GM19351 (cell line): ENCODE data around the gene CACNA1B.
"Not testable (repeated sequence)": the region's sequence is repeated elsewhere in the genome, so short reads cannot be mapped to it uniquely, and the experiment has no call there.

Experiments used
- ATAC-seq: cut with Tn5 transposase; IDR thresholded peaks from one replicate; pipeline ENCODE4 v1.9.1; 2021; ENCODE audit warnings: mild to moderate bottlenecking, moderate library complexity; ENCODE audit not compliant: unreplicated experiment

CACNA1B gene

GRCh38 chr9:137885121-137885520 is 7.5 kb downstream of the CACNA1B start:
- ATAC-seq: not testable (repeated sequence)

GRCh38 chr9:137888621-137889020 is 11.0 kb downstream of the CACNA1B start:
- not testable (repeated sequence) for ATAC-seq

GRCh38 chr9:137889966-137890365 is 12.4 kb downstream of the CACNA1B start:
- ATAC-seq: not testable (repeated sequence)

- not testable (repeated sequence) for ATAC-seq
Measured at GRCh38 chr9:137890768-137891587, 13.4 kb downstream of the CACNA1B start.

- ATAC-seq: no peak
Measured at GRCh38 chr9:137891588-137892423, 14.2 kb downstream of the CACNA1B start.

GRCh38 chr9:137892424-137893191 is 15.0 kb downstream of the CACNA1B start:
- no peak for ATAC-seq

- no peak for ATAC-seq
Measured at GRCh38 chr9:137893670-137894069, 16.1 kb downstream of the CACNA1B start.

- no peak for ATAC-seq
Measured at GRCh38 chr9:137899551-137900360, 22.2 kb downstream of the CACNA1B start.

- ATAC-seq: no peak
Measured at GRCh38 chr9:137900584-137901310, 23.2 kb downstream of the CACNA1B start.

GRCh38 chr9:137902646-137903045 is 25.1 kb downstream of the CACNA1B start:
- no peak for ATAC-seq

GRCh38 chr9:137905740-137906139 is 28.2 kb downstream of the CACNA1B start:
- ATAC-seq: no peak

- ATAC-seq: no peak
Measured at GRCh38 chr9:137907776-137908175, 30.2 kb downstream of the CACNA1B start.

- ATAC-seq: no peak
Measured at GRCh38 chr9:137912671-137913070, 35.1 kb downstream of the CACNA1B start.

- no peak for ATAC-seq
Measured at GRCh38 chr9:137913132-137913531, 35.5 kb downstream of the CACNA1B start.

GRCh38 chr9:137913771-137914767 is 36.5 kb downstream of the CACNA1B start:
- ATAC-seq: no peak

GRCh38 chr9:137916540-137916939 is 39.0 kb downstream of the CACNA1B start:
- ATAC-seq: no peak

GRCh38 chr9:137917116-137917515 is 39.5 kb downstream of the CACNA1B start:
- ATAC-seq: no peak

GRCh38 chr9:137917795-137918194 is 40.2 kb downstream of the CACNA1B start:
- ATAC-seq: no peak
